HG03432 (cell line): ENCODE data around the gene TIMMDC1.
"Not testable (repeated sequence)": the region's sequence is repeated elsewhere in the genome, so short reads cannot be mapped to it uniquely, and the experiment has no call there.

Source experiments
- ATAC-seq: cut with Tn5 transposase; IDR thresholded peaks from one replicate; pipeline ENCODE4 v1.9.1; 2021; ENCODE audit warnings: mild to moderate bottlenecking, moderate library complexity; ENCODE audit not compliant: unreplicated experiment

TIMMDC1 gene

DNA sequence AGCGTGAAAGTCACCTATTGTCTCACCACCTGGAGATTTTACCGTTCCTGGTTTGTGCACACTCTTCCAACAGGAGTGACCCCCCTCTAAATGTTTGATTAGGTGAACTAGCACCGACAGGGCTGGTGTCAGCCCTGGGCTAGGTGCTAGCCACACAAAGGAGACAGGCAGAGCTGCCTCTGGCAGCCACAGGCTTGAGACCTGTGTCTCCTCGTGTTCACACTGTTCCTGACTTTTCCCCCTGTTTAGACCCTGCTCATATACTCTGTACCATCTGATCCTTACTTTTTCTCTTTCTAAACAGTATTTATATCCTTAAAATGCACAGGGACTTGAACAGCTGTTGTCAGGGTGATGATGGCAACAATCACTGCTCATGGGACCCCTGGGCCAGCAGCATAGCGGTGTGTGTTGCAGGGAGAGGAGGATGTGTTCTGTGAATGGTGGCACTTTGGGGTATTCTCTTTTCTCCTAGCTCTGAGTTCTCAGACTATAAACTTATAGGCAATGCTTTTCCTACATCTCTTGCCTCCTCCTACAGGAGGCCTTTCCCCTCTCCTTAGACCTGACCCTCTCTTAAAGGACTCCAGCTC, 55.6 kb downstream of the TIMMDC1 start:
- ATAC-seq, result no peak

DNA sequence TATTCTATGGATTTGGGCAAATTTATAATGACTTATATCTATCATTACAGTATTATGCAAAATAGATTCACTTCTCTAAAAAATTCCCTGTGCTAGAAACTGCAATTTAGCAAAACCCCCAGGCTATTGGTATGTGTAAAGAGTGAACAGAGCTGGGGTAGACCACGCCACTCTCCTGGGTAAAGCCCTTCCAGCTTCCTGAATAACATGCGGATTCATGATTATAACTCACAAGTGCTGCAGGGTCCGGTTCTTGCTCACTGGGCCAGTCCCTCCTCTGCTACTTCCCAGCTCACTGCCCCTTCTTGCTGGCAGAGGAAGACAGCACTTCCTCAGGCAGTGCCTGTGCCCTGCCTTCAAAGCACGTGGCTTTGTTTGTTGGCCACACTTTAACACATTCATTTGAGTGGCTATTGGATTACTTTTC, 57.0 kb downstream of the TIMMDC1 start:
- no peak for ATAC-seq

DNA sequence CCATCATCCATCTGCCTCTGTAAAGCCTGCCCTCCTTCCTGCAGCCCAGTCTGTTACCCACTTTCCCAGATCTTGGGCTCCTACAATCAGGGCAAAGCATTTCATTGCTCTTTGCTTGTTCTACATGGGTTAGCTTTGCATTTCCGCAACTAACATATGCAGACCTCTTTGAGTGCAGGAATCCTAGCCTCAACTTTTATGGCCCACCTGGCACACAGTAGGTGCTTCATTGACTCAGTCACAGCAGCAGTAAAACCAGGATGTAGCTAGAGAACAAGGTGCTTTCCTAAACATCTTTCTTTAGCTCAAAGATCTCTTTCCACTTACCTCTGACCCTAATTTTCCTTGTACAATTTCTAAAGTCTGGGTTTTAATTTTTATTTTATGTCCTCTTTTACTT, 57.6 kb downstream of the TIMMDC1 start:
- ATAC-seq, result no peak

DNA sequence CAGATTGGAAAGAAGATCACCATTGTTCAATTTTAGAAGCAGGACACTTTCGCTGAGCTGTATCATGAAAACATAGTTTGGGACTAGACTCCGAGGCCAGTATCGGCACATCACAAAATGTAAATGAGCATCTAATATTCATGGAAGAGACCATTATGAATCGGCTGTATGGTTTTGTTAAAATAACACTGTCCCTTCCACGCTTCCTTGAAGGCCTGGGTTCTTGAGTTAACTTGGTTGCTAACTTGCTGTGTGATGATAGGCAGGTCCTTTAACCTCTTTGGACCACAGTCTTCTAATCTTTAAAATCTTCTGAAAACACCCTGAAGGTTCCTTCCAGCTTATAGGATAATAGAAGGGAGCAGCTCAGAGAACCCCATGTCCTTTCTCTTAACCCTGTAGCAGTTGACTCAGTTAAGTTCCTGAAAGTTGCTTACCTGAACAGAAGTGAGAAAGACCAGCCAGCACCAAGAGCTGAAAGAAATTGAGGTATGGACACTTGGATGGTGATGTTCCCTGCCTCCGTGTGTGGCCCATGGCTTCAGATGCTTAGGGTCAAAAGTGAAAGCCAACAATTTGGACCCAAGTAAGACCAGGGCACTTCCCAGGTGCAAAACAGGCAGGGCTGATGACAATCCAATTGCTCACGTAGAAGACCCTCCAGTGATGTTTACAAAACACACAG, 59.0 kb downstream of the TIMMDC1 start:
- no peak for ATAC-seq

DNA sequence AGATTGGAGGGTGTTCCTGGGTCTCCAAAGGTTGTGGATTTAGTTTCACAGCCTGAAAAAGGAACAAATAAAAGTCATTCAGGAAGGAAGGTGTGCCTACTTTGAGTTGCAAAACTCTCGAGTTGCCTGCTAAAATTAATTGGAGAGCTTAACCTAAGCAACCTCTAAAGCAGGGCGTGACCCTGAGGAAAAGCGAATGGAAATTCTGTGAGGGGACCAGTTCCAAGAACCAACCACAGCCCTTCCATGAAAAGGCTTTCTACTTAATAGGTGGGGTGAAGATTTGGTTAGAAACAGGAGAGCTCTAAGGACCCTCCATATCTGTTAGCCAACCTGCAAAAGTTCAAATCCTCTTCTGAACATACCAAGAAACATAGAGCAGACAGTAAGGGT, 59.5 kb downstream of the TIMMDC1 start:
- ATAC-seq, result no peak

DNA sequence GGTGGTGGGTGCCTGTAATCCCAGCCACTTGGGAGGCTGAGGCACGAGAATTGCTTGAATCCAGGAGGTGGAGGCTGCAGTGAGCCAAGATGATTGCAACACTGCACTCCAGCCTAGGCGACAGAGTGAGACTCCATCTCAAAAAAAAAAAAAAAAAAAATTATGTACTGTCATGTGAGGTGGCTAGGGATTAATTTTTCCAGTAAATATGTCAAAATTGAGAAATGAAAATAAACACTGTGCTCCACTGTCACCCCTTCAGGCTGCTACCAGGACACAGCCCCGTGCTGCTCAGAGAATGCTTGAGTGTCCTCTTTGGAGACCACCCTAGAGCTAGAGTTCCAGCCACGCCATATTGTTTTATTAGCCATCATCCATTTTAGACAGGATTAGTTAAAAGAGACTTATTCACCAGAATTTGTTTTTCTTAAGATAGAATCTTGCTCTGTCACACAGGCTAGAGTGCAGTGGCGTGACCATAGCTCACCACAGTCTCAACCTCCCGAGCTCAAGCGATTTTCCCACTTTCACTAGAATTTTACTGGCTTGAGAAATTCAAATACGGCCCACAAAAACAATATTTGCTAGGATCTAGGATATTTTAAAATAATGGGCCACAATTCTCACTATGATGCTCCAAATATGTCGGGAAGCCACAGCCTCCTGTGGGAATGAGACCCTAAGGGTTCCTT, 60.4 kb downstream of the TIMMDC1 start:
- ATAC-seq, result no peak

DNA sequence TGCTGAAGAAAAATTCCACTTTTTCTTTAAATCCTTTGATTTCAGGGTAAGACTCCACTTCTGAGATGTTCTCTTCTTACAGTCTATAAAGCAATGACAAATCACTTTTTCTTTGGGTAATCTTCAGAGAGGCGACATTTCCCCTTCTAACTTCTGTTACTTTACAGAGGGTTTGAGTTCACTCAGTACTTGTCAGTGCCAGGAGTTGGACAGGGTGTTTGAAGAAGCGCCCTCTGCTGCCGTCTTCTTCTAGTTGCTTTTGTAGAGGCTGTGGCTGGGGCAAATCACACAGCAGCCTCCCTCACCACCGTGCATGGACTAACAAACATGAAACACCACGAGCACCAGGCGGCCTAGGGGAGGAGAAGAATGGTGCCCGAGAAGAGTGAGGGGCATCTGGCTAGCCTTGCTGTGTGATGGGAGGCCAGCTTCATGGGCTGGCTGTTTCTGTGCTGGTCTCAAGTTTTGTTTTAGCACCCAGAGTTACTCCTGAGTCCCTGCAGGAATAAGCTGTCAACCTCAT, 61.2 kb downstream of the TIMMDC1 start, which contains the start of gene CD80:
Gene CD80, minus strand, starts transcription at position 174 of the 523 bp plus-strand sequence. CDS start 1,886 bp downstream, outside the sequence.
- ATAC-seq, result peak; percentile 59

DNA sequence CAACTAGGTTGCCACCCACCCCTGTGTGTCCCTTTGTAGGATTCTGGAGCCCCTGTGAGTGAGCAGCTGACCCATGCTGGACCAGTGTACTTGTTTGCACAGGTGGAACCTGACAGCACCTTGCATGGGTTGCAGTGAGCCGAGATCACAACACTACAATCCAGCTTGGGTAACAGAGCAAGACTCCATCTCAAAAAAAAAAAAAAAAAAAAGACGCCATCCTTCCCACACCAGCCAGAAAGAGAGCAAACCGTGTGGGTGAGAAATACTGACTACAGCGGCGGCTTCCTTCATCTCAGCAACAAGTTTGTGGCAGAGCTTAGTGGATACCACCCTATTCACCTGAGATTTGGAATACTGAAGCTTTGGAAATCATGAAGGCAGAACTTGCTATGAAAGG, 61.8 kb downstream of the TIMMDC1 start:
- no peak for ATAC-seq

DNA sequence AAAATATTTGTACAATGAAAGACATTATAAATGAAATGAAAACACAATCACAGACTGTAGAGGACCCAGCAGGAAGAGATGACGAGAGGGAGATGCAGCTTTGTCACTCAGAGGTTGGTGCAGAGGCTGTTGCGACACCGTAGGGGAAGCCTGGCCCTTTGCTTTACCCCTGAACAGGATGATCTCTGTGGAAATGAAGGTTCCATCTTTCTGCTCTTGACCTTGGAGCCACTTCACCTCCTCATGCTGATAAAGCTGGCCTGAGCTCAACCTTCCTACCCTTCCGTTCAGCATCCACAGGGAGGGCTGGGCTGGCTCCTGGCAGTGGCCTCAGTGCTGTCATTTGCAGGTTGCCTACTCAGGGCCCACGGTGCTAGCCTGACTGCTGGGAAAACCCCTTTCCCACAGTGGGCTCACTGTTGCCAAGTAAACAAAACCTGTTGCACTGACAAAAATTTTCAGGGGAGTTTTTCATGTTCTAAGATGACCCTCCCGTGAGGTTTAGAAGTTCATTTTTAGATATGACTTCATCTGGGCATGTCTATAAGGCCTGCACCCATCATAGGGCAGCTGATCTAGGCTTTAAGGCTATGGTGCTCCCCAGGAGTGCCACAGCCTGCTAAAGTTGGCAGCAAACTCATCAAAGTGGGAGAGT, 64.1 kb downstream of the TIMMDC1 start:
- ATAC-seq, result peak; percentile 79

DNA sequence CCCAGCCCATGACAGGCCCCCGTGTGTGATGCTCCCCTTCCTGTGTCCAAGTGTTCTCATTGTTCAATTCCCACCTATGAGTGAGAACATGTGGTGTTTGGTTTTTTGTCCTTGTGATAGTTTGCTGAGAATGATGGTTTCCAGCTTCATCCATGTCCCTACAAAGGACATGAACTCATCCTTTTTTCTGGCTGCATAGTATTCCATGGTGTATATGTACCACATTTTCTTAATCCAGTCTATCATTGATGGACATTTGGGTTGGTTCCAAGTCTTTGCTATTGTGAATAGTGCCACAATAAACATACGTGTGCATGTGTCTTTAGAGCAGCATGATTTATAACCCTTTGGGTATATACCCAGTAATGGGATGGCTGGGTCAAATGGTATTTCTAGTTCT, 65.0 kb downstream of the TIMMDC1 start:
- not testable (repeated sequence) for ATAC-seq

DNA sequence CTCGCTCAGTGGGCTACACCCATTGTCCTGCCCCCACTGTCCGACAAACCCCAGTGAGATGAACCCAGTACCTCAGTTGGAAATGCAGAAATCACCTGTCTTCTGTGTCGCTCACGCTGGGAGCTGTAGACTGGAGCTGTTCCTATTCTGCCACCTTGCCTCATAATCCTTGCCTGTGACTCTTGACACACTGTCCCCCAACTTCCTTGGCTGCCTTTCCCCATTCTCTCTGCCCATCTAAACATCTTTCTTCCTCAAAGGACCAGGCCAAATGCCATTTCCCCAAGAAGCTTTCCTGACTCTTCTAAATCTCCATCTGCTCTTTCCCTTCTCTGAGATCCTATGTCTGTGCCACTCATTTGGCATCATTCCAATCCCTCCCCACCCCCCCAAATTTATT, 70.8 kb downstream of the TIMMDC1 start:
- no peak for ATAC-seq

DNA sequence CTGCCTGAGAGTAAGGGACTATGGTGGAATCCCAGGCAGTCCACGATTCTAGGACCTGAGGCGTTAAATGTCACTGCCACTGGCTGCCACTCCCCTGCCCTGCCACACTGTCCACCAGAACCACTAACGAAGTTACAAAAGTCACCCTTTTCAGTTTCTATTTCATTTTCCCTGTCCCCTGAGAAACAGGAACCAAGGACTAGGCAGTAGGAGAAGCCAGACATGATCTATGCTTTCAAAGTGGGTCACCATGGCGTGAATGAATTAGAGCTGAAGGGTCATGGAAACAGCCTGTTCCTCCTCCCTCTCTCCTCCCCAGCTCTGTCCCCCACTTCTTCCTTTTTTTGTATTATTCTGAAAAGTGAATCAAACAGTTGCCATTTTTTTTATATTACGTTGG, 71.9 kb downstream of the TIMMDC1 start:
- ATAC-seq, result peak; percentile 73

DNA sequence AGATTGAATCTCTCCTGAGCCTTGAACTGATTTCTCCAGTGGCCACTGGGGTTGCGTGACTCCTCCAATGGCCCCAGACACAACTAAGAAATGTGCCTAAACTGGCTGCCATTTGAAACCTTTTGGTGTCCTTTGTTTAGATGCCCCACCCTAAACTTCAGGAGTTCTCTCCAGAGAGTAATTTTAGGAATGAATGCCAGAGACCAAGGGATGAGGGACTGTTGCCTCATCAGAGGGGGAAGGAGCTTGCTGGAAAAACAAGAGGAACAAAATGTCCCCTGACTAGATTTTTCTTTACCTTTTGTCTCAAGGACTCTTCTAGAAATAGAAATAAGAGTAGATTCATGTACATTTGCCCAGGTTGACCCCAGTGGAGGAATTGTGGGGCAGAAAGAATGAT, 72.9 kb downstream of the TIMMDC1 start:
- no peak for ATAC-seq

DNA sequence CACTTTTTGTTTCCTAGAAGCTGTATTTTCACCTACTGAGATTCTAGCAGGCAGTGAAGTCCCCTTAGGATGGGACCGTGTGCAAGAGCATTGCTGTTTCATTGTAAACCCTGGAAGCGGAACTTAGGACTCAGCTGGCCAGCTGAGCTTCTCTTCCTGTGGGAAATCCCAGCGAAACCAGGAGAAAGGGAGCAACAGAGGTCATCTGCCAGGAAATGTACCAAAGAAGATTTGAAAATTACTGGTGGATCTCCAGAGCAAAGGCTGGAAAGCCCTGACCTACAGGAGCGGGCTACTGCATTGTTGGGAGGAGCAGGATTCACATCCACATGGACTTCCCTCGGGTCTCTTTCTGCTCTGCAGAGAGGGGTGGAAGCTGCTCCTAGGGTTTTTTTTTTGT, 73.3 kb downstream of the TIMMDC1 start:
- ATAC-seq, result no peak
